NT2/D1 (cell line): ENCODE results near the gene RGS3.

ENCODE experiments used
- SUZ12 ChIP-seq: IDR thresholded peaks from 2 replicates; pipeline ENCODE4 v1.6.1; 2011; ENCODE audit not compliant: insufficient read length, insufficient read depth; ENCODE audit errors: extremely low read depth
- YY1 ChIP-seq: IDR thresholded peaks from 2 replicates; pipeline ENCODE4 v1.6.1; 2011; ENCODE audit not compliant: insufficient read length, insufficient read depth
- ZNF274 ChIP-seq: IDR thresholded peaks from 2 replicates; pipeline ENCODE4 v1.6.1; 2011; ENCODE audit warnings: mild to moderate bottlenecking, low read depth, low read length

DNA sequence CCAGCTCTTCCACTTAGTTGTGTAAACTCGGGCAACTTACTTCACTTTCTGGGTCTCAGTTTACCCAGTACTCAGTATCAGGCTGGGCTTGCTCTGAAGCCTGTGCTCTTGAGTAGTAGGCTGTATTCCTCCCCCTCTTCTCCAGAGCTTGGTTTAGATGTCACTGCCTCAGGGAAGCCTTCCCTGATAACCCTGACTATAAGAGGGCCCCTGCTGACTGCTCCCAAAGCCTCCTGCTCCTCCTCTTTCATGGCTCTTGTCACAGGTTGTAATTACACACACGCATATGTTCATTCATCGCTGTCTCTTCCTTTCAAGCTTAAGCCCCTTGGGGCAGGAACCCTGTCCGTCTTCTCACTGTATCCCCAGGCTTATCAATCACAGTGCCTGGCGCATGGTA, 140.2 kb downstream of the RGS3 start:
- TF ChIP-seq SUZ12 (no peak), ZNF274 (no peak), YY1 (no peak)
